ENCODE results near the gene ELFN1.
"Not testable (repeated sequence)": the region's sequence is repeated elsewhere in the genome, so short reads cannot be mapped to it uniquely, and the experiment has no call there.

Gene ELFN1

GRCh38 chr7:1712907-1713501 lies 42.9 kb downstream of the ELFN1 start:
- Mint-ChIP-seq H3K4me3 (no peak overlapping the region), H3K9me3 (no peaks in the 10 kb centered on the region), H3K36me3 (no peaks in the 10 kb centered on the region), H3K27ac (no peak overlapping the region), H3K4me1 (peaks cover 7% of the 10 kb centered on the region)
- ATAC-seq = no peak
- DNase-seq (ENCODE audit: low spot score in 2 of 2) = no peak

DNA sequence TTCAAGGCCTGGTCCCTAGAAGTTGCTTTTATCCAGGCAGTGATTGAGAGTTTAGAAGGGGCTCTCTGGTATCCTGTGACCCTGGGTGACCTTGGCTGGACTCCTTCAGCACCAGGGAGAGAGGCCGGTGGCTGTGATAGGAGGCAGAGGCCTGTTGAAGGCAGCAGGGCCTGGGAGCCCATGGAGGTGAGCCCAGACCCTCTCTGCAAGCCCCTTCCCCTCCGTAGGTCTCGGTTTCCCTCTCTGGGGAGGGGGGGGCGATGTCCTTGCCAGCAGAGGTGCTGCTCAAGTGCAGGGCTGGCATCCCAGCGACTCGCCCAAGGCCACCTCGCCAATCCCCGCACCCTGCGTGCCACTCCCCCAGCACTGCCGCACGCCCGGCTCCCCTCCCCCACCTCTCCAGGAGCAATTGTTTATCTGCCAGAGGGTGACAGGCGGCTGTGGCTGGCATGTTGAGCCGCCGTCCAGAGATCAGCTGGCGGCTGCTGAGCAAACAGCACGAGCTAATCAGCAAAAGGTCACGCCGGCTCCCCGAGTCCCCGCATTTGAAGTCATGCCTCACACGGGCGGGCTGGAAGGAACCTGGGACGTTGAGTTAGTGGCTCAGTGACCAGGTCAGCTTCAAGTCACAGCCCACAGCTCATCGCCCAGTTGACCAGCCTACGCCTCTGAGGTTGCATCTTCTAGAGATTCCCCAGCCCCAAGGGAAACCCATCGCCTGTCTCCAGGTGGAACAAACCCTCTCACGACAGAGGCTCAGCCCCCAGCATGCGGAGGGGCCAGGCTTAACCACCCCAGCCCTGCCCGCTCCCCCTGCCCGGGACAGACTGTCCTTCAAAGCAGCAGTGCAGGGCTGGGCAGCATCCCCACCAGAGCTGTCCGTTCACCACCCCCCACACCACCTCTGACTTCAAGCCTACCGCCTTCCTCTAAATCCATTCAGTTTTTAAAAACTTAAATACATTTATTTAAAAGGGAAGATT lies 43.7 kb downstream of the ELFN1 start:
- H3K27ac Mint-ChIP-seq = no peak overlapping the region
- no peaks in the 10 kb centered on the region for H3K9me3 Mint-ChIP-seq
- no peak for ATAC-seq
- H3K4me3 Mint-ChIP-seq = no peak overlapping the region
- H3K4me1 Mint-ChIP-seq = peaks cover 7% of the 10 kb centered on the region
- H3K36me3 Mint-ChIP-seq = no peaks in the 10 kb centered on the region
- DNase-seq (ENCODE audit: low spot score in 2 of 2) = no peak

DNA sequence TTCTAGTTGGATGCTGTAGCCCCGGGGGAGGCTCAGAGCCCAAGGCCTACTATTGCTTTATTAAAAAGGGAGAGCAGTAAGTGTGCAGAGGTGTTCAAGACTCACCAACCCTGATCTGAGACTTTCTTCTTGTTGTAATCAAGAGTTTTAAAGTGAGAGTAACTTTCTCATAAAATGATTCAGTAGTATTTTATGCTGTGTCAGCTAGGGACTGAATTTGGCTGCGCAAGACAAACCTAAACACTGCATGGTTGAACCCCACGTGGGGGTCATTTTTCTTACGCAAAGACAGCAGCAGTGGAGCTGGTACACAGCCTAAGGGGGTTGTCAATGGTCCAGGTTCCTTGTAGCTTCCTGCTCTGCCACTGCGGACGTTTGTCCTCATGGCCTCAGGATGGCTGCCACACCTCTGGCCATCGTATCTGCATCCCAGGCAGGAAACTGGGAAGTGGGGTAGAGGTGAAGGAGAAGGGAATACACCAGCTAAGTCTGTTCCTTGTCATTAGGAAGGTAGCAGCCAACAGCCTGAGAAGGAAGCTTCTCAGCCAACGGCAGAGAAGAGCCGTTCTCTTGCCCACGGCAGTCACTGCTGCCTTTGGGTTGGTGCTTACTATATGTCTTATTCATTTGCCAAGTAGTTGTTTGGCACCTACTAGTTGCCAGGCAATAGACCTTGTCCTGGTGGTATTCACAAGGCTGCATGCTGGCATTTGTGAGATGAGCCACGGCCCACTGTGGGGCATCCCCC lies 44.7 kb downstream of the ELFN1 start:
- DNase-seq (ENCODE audit: low spot score in 2 of 2) = no peak
- peaks cover 7% of the 10 kb centered on the region for H3K4me1 Mint-ChIP-seq
- no peak overlapping the region for H3K27ac Mint-ChIP-seq
- no peaks in the 10 kb centered on the region for H3K9me3 Mint-ChIP-seq
- no peaks in the 10 kb centered on the region for H3K36me3 Mint-ChIP-seq
- ATAC-seq = no peak
- no peak overlapping the region for H3K4me3 Mint-ChIP-seq

GRCh38 chr7:1715331-1715625 lies 45.2 kb downstream of the ELFN1 start:
- Mint-ChIP-seq H3K4me3 (no peak overlapping the region), H3K27ac (no peak overlapping the region), H3K4me1 (peaks cover 7% of the 10 kb centered on the region), H3K36me3 (no peaks in the 10 kb centered on the region), H3K9me3 (no peaks in the 10 kb centered on the region)
- DNase-seq (ENCODE audit: low spot score in 2 of 2) (no peak), ATAC-seq (no peak)

DNA sequence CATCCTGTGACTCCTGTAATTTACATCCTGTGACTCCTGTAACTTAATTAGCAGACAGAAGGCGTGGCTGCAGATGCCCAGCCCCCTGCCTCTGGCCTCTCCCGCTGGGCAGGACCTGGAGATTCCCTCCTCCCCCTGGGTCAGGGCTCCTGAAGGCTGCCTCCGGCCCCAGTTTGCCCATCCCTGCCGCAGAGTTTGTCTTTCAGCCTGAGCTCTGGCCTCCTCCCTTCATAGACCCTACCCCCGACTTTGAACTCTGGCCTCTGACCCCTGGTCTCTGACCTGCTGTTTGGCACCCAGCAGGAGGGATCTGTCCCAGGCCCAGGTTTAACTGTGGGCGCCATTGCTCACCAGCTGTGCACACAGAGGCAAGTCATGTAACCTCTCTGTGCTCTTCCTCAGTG lies 45.6 kb downstream of the ELFN1 start:
- Mint-ChIP-seq H3K9me3 (no peaks in the 10 kb centered on the region), H3K4me1 (peaks cover 7% of the 10 kb centered on the region), H3K4me3 (no peak overlapping the region), H3K36me3 (no peaks in the 10 kb centered on the region), H3K27ac (no peak overlapping the region)
- DNase-seq (ENCODE audit: low spot score in 2 of 2) = no peak
- no peak for ATAC-seq

DNA sequence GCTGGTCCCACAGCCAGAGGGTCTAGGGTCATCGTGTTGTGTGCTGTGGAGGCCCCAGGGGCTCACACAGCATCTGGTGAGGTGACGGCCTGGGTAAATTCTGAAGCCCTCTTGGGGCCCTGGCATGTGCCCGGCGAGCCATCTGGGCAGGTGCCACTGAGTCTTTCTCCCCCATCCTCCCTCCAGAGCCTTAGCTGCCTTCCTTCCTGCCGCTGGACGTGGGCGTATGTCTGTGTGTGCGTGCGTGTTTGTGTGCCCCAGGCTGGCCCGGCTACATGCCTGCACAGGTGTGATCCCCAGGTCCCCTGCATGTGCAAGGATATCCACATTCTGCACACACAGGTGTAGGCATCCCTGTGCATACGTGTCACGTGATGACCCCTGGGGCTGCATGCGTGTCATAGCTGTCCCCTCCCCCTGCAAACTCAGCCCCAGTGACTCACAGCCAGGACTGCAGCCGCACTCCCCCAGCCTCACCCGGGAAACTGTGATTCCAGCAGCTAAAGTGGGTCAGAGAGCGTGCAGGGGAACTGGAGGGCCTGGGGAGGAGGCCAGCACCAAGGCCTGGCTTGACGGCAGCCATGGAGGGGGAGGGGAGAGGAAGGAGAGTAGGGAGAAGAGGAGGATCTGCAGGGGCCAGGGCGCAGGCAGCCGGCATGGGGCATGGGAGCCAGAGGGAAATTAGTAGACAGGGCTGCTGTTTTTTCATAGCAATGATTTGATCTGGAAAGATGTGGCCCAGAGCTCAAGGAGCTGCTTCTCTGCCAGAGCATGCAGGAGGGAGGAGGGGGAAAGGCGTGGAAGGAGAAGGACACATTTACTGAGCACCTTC lies 46.4 kb downstream of the ELFN1 start:
- no peaks in the 10 kb centered on the region for H3K36me3 Mint-ChIP-seq
- DNase-seq (ENCODE audit: low spot score in 2 of 2) (no peak), ATAC-seq (no peak)
- H3K27ac Mint-ChIP-seq = no peak overlapping the region
- H3K4me1 Mint-ChIP-seq = peaks cover 7% of the 10 kb centered on the region
- no peak overlapping the region for H3K4me3 Mint-ChIP-seq
- H3K9me3 Mint-ChIP-seq = no peaks in the 10 kb centered on the region

- ATAC-seq = no peak
- H3K9me3 Mint-ChIP-seq = no peaks in the 10 kb centered on the region
- no peak for DNase-seq (ENCODE audit: low spot score in 2 of 2)
- no peak overlapping the region for H3K4me3 Mint-ChIP-seq
- H3K27ac Mint-ChIP-seq = no peak overlapping the region
- no peaks in the 10 kb centered on the region for H3K36me3 Mint-ChIP-seq
- peaks cover 7% of the 10 kb centered on the region for H3K4me1 Mint-ChIP-seq
Observed at GRCh38 chr7:1717095-1717483, 47.0 kb downstream of the ELFN1 start.

- peaks cover 7% of the 10 kb centered on the region for H3K4me1 Mint-ChIP-seq
- no peak overlapping the region for H3K4me3 Mint-ChIP-seq
- DNase-seq (ENCODE audit: low spot score in 2 of 2) = no peak
- no peaks in the 10 kb centered on the region for H3K9me3 Mint-ChIP-seq
- H3K27ac Mint-ChIP-seq = no peak overlapping the region
- no peak for ATAC-seq
- no peaks in the 10 kb centered on the region for H3K36me3 Mint-ChIP-seq
Observed at GRCh38 chr7:1717903-1718676, 48.0 kb downstream of the ELFN1 start.

GRCh38 chr7:1718850-1719249 lies 48.8 kb downstream of the ELFN1 start:
- not testable (repeated sequence) for H3K36me3 Mint-ChIP-seq; ATAC-seq; DNase-seq (ENCODE audit: low spot score in 2 of 2); H3K27ac Mint-ChIP-seq; H3K4me1 Mint-ChIP-seq; H3K4me3 Mint-ChIP-seq; H3K9me3 Mint-ChIP-seq

GRCh38 chr7:1719256-1719655 lies 49.2 kb downstream of the ELFN1 start:
- not testable (repeated sequence) for DNase-seq (ENCODE audit: low spot score in 2 of 2); H3K9me3 Mint-ChIP-seq; H3K4me3 Mint-ChIP-seq; H3K36me3 Mint-ChIP-seq; H3K27ac Mint-ChIP-seq; H3K4me1 Mint-ChIP-seq; ATAC-seq

DNA sequence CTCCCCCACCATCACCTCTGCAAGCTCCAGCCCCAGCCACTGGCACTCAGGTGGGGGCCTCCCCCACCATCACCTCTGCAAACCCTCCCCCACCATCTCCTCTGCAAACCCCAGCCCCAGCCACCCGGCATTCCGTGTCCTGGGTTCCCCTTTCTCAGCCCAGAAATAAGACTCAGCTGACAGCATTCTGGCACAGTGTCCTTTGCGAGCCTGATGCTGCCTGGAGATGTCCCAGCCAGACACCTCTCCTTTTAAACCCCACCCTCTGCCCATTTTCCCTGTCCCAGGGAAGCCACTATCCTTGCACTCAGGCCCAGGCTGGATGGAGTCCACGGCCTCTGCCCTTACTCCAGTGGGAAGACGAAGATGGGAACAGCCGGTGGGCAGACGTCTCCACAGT lies 49.8 kb downstream of the ELFN1 start:
- H3K9me3 Mint-ChIP-seq = no peaks in the 10 kb centered on the region
- H3K27ac Mint-ChIP-seq = no peak overlapping the region
- ATAC-seq = no peak
- no peaks in the 10 kb centered on the region for H3K36me3 Mint-ChIP-seq
- no peak overlapping the region for H3K4me3 Mint-ChIP-seq
- no peak for DNase-seq (ENCODE audit: low spot score in 2 of 2)
- peaks cover 7% of the 10 kb centered on the region for H3K4me1 Mint-ChIP-seq

GRCh38 chr7:1720326-1720725 lies 50.2 kb downstream of the ELFN1 start:
- Mint-ChIP-seq H3K9me3 (no peaks in the 10 kb centered on the region), H3K36me3 (no peaks in the 10 kb centered on the region), H3K4me3 (no peak overlapping the region), H3K4me1 (peaks cover 7% of the 10 kb centered on the region), H3K27ac (no peak overlapping the region)
- DNase-seq (ENCODE audit: low spot score in 2 of 2) = no peak
- no peak for ATAC-seq

GRCh38 chr7:1721047-1721690 lies 51.1 kb downstream of the ELFN1 start:
- Mint-ChIP-seq H3K9me3 (no peaks in the 10 kb centered on the region), H3K36me3 (no peaks in the 10 kb centered on the region), H3K4me3 (no peak overlapping the region), H3K27ac (no peak overlapping the region), H3K4me1 (peaks cover 13% of the 10 kb centered on the region)
- DNase-seq (ENCODE audit: low spot score in 2 of 2) (no peak), ATAC-seq (peak; percentile 15)

DNA sequence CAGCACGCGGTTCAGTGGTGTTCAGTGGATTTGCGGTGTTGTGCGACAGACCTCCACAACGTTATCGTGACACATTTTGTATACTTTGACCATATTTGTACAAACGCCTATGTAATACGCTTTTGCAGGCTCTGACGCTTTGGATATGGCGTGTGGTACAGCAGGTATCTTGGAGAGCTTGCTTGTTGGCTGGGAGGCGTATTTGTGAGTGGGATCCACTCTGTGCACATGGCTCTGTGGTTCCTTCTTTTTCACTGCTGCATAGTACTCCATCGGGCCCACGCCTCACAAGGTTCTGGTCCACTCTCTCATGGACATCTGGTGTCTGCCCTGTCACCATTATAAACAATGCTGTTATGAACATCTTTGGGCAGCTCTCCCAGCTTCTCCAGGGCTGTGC lies 53.2 kb downstream of the ELFN1 start:
- Mint-ChIP-seq H3K4me3 (no peak overlapping the region), H3K27ac (no peak overlapping the region), H3K9me3 (no peaks in the 10 kb centered on the region), H3K36me3 (no peaks in the 10 kb centered on the region), H3K4me1 (peaks cover 6% of the 10 kb centered on the region)
- ATAC-seq (no peak), DNase-seq (ENCODE audit: low spot score in 2 of 2) (no peak)

All from stimulated activated effector memory CD8-positive, alpha-beta T cell treated with anti-CD3 and anti-CD28 coated beads, Interleukin-12 subunit alpha, Interleukin-12 subunit beta, amount 100 ng/mL, for 72 hours (primary cell).